ENCODE measurements around the gene MKRN2OS.
"Not testable (repeated sequence)": the region's sequence is repeated elsewhere in the genome, so short reads cannot be mapped to it uniquely, and the experiment has no call there.

- TF ChIP-seq RAD21 (IDR thresholded peaks at IDR 0.05; ENCODE audit: low read depth); CTCF (IDR thresholded peaks at IDR 0.05 in 2 of 3, conservative IDR thresholded peaks at IDR 0.05 in 1 of 3; ENCODE audit: borderline replicate concordance in 1 of 3, insufficient read depth in 1 of 3, low read depth in 2 of 3, low read length in 2 of 3); ELF1 (IDR thresholded peaks at IDR 0.05; ENCODE audit: borderline replicate concordance, low read depth); POLR2AphosphoS5 (IDR thresholded peaks at IDR 0.05; ENCODE audit: low read depth, low read length); YY1 (IDR thresholded peaks at IDR 0.05; ENCODE audit: extremely low read depth, insufficient replicate concordance, low read depth, low read length); ZFX (IDR thresholded peaks at IDR 0.05): not testable (repeated sequence)
- TF ChIP-seq, protein P1, sequence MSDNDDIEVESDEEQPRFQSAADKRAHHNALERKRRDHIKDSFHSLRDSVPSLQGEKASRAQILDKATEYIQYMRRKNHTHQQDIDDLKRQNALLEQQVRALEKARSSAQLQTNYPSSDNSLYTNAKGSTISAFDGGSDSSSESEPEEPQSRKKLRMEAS (IDR thresholded peaks at IDR 0.05), result not testable (repeated sequence)
Observed at GRCh38 chr3:12543497-12543896, 1.8 kb downstream of the MKRN2OS start.
